HuH-7.5 (cell line): ENCODE measurements around the gene CABP7.

Source experiments
- DNase-seq: peaks from one replicate; pipeline ENCODE4 v3.0.0; 2011; ENCODE audit warnings: low spot score

Gene CABP7

DNA sequence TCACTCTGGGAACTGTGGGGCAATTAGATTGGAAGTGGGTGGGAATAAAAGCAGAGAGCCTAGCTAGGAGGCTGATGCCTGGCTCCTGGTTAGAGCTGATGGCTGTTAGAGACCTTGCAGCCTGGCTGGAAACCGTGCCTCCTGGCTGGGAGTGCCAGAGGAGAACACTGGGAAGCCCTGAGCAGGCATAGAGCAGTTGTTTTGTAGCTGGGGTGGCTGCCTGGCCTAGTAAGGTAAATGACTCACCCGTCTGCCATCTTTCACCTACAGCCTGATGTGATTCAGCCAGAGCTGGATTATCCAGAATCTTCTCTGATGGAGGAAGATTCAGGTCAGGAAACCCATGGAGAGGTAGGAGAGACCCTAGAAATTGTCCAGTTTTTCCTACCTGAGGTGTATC, 53.4 kb downstream of the CABP7 start:
- no peak for DNase-seq

DNA sequence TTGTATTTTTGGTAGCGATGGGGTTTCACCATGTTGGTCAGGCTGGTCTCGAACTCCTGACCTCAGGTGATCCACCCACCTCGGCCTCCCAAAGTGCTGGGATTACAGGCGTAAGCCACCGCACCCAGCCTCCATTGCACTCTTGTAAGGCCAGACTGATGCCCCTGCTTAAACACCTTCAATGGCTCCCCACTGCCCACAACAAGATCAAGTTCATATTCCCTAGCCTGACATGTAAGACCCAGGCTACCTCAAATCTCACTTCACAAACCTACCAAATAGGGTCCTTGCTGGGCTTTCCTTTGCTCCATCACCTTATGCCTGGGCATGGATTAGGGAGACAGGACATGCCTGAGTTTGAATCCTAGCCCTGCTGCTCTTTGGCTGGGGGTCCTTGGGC, 60.4 kb downstream of the CABP7 start:
- DNase-seq: no peak

DNA sequence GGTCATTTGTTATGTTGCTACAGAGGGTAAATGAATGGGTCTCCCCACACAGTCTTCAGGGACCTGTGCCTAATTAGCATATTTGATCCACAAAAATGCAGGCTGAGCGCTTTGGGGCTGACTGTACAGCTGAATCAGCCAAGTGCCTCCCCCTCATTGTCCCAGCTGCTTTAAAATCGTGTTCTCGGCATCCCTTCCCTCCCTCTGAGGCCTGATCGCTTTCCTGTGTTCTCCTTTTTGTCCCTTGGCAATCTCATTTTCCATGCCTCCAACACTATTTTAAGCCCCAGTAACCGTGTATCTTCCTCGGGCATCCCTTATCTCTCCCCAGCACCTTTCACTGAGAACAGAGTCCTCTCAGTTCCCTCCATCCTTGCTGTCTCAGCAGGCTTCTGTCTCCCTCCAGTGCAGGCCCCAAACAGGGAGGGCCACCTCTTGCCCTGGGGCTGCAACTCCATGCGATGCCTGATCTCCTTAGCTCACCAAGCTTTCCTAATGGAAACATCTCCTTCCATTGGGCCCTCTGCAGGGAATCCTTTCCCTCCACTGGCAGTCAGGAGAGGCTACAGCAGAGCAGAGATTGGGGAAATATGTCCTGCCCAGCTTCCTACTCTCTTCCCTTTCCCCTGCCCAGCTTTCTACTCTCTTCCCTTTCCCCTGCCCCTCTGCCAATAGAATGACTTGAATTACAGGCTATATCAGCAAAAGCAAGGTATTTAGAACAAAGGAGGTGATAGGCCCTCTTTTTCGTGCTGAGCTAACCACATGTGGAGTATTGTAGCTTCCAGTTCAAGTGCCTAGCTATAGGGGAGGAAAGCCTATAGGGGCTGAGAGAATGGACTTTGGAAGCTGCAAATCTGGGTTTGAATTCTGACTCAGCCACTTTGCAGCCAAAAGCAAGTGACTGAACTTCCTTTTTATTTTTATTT, 61.2 kb downstream of the CABP7 start:
- DNase-seq: no peak
